Activated T-helper 17 cell treated with anti-CD3 and anti-CD28 coated beads, Interleukin-2, amount 50 U/mL, for 72 hours (primary cell): ENCODE results near the gene LAMTOR2. TPM values are rescaled to one million over a fixed set of nuclear protein-coding genes. Genes with fewer than 3 reads are reported as not detected.
"Not testable (repeated sequence)": the region's sequence is repeated elsewhere in the genome, so short reads cannot be mapped to it uniquely, and the experiment has no call there.

Experiments
- ATAC-seq: fragments of 150-1000 bp; cut with Tn5 transposase; replicated peaks from 2 replicates; pipeline ENCODE4 v1.10.0; 2021; ENCODE audit warnings: mild to moderate bottlenecking, moderate library complexity
- H3K27ac Mint-ChIP-seq: one replicate; pipeline ENCODE4 v1.8.0; 2022; ENCODE audit warnings: mixed read lengths
- H3K27me3 Mint-ChIP-seq: one replicate; pipeline ENCODE4 v1.8.0; 2022; ENCODE audit warnings: mixed read lengths
- H3K36me3 Mint-ChIP-seq: one replicate; pipeline ENCODE4 v1.8.0; 2022; ENCODE audit warnings: low read depth, mild to moderate bottlenecking, mixed read lengths
- H3K4me1 Mint-ChIP-seq: one replicate; pipeline ENCODE4 v1.8.0; 2022; ENCODE audit warnings: mixed read lengths
- H3K4me3 Mint-ChIP-seq: one replicate; pipeline ENCODE4 v1.8.0; 2022; ENCODE audit warnings: mild to moderate bottlenecking, mixed read lengths
- H3K9me3 Mint-ChIP-seq: one replicate; pipeline ENCODE4 v1.8.0; 2022; ENCODE audit warnings: mixed read lengths
- total RNA-seq, 2 donors: library from RNA; stranded (reverse); gene quantifications; one replicate each; pipeline ENCODE4 v1.2.3, GENCODE V29; 2022

LAMTOR2 gene
- total RNA-seq, 2 donors from 2014 or later: 39.9 to 55.6 TPM

- no peak for ATAC-seq
These were observed 9.4 kb downstream of the LAMTOR2 start for GRCh38 chr1:156063997-156064285.

DNA sequence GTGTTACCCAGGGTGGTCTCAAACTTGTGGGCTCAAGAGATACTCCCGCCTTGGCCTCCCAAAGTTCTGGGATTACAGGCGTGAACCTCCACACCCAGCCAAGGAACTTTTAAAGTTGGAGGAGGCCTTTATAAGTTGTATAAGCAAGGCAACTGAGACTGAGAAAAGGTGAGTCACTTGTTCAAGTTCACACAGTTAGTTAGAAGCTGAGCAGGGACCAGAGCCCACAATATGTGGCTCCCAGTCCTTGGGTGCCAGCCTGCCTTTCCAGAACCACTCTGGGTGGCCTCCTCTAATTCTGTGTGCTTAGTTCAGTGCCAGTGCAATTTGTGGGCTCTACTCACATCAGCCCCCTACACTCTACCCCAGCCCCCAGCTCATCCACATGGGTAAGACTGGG lies 10.0 kb downstream of the LAMTOR2 start:
- Mint-ChIP-seq H3K27ac (peak overlapping the region; percentile 11), H3K4me1 (peaks cover 8% of the 10 kb centered on the region), H3K27me3 (no peaks in the 10 kb centered on the region), H3K4me3 (no peak overlapping the region), H3K9me3 (no peaks in the 10 kb centered on the region), H3K36me3 (no peaks in the 10 kb centered on the region)
- ATAC-seq: peak; percentile 75

More at GRCh38 chr1:156063997-156064285, 9.4 kb downstream of the LAMTOR2 start:
- Mint-ChIP-seq H3K9me3 (no peaks in the 10 kb centered on the region), H3K27ac (no peak overlapping the region), H3K36me3 (peaks cover 5% of the 10 kb centered on the region), H3K4me3 (no peak overlapping the region), H3K4me1 (peaks cover 8% of the 10 kb centered on the region), H3K27me3 (no peaks in the 10 kb centered on the region)

GRCh38 chr1:156065212-156065611 lies 10.6 kb downstream of the LAMTOR2 start:
- no peaks in the 10 kb centered on the region for H3K36me3 Mint-ChIP-seq
- peak overlapping the region; percentile 11 for H3K27ac Mint-ChIP-seq
- H3K4me1 Mint-ChIP-seq: peaks cover 8% of the 10 kb centered on the region
- peak; percentile 84 for ATAC-seq
- no peak overlapping the region for H3K4me3 Mint-ChIP-seq
- H3K9me3 Mint-ChIP-seq: no peaks in the 10 kb centered on the region
- H3K27me3 Mint-ChIP-seq: no peaks in the 10 kb centered on the region

DNA sequence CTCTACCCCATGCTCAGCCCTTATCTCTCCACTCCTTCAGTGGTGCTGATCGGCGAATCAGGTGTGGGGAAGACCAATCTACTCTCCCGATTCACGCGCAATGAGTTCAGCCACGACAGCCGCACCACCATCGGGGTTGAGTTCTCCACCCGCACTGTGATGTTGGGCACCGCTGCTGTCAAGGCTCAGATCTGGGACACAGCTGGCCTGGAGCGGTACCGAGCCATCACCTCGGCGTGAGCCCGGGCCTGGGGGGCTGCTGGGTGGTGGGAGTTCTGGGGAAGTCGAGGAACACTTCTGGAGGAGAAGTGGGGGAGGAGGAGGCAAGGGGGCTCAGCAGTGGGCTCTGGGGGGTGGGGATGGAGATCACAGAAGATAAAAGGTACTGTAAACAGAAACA lies 11.3 kb downstream of the LAMTOR2 start:
- Mint-ChIP-seq H3K9me3 (no peaks in the 10 kb centered on the region), H3K27me3 (no peaks in the 10 kb centered on the region), H3K4me1 (peaks cover 8% of the 10 kb centered on the region), H3K4me3 (no peak overlapping the region), H3K27ac (no peak overlapping the region), H3K36me3 (no peaks in the 10 kb centered on the region)
- no peak for ATAC-seq

GRCh38 chr1:156067262-156067661 lies 12.7 kb downstream of the LAMTOR2 start:
- peak overlapping the region; percentile 2 for H3K27ac Mint-ChIP-seq
- peaks cover 8% of the 10 kb centered on the region for H3K4me1 Mint-ChIP-seq
- ATAC-seq: no peak
- no peaks in the 10 kb centered on the region for H3K36me3 Mint-ChIP-seq
- no peak overlapping the region for H3K4me3 Mint-ChIP-seq
- H3K9me3 Mint-ChIP-seq: no peaks in the 10 kb centered on the region
- H3K27me3 Mint-ChIP-seq: no peaks in the 10 kb centered on the region

DNA sequence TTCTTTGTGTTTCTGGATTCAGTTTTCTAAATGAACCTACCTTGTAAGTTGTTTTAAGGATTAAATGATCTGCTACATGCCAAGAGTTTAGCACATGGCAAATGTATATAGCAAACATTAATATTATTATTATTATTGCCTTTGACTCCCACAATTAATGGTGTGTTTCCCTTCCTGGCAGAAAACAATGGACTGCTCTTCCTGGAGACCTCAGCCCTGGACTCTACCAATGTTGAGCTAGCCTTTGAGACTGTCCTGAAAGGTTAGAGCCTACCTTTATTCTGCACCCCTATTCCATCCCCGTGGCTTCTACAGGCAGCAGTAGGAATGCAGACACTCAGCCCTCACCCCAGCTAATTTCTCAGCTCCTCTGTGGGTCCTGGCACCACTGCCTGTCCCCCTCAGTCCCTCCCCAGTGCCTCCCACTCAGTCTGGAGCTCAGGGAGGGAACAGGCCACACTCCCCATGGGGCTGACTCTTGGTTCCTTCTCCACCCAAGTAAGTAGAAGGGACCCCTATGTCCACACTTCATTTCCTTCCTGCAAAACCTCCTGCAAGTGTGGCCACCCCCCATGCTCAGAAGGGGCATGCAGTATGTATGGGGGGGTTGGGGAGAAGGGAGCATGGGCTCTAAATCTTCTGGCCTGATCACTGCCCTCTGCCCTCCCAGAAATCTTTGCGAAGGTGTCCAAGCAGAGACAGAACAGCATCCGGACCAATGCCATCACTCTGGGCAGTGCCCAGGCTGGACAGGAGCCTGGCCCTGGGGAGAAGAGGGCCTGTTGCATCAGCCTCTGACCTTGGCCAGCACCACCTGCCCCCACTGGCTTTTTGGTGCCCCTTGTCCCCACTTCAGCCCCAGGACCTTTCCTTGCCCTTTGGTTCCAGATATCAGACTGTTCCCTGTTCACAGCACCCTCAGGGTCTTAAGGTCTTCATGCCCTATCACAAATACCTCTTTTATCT lies 15.2 kb downstream of the LAMTOR2 start:
- Mint-ChIP-seq H3K9me3 (no peaks in the 10 kb centered on the region), H3K27me3 (no peaks in the 10 kb centered on the region), H3K36me3 (no peaks in the 10 kb centered on the region), H3K4me1 (peaks cover 8% of the 10 kb centered on the region), H3K4me3 (no peak overlapping the region), H3K27ac (no peak overlapping the region)
- no peak for ATAC-seq

- H3K4me3 Mint-ChIP-seq: no peak overlapping the region
- ATAC-seq: no peak
- peaks cover under 1% of the 10 kb centered on the region for H3K4me1 Mint-ChIP-seq
- H3K27ac Mint-ChIP-seq: no peak overlapping the region
- no peaks in the 10 kb centered on the region for H3K36me3 Mint-ChIP-seq
- H3K9me3 Mint-ChIP-seq: no peaks in the 10 kb centered on the region
- no peaks in the 10 kb centered on the region for H3K27me3 Mint-ChIP-seq
These were observed 16.0 kb downstream of the LAMTOR2 start for GRCh38 chr1:156070548-156070947.

GRCh38 chr1:156071332-156071816 lies 16.8 kb downstream of the LAMTOR2 start:
- H3K4me1 Mint-ChIP-seq, H3K9me3 Mint-ChIP-seq, H3K27ac Mint-ChIP-seq, H3K27me3 Mint-ChIP-seq, ATAC-seq, H3K36me3 Mint-ChIP-seq, H3K4me3 Mint-ChIP-seq: not testable (repeated sequence)

- no peaks in the 10 kb centered on the region for H3K27me3 Mint-ChIP-seq
- H3K9me3 Mint-ChIP-seq: no peaks in the 10 kb centered on the region
- H3K36me3 Mint-ChIP-seq: no peaks in the 10 kb centered on the region
- H3K27ac Mint-ChIP-seq: no peak overlapping the region
- no peak for ATAC-seq
- H3K4me3 Mint-ChIP-seq: no peak overlapping the region
- no peaks in the 10 kb centered on the region for H3K4me1 Mint-ChIP-seq
These were observed 17.7 kb downstream of the LAMTOR2 start for GRCh38 chr1:156072251-156072650.

- Mint-ChIP-seq H3K27ac (no peak overlapping the region), H3K36me3 (no peaks in the 10 kb centered on the region), H3K4me3 (no peak overlapping the region), H3K4me1 (no peaks in the 10 kb centered on the region), H3K9me3 (no peaks in the 10 kb centered on the region), H3K27me3 (no peaks in the 10 kb centered on the region)
- no peak for ATAC-seq
These were observed 18.6 kb downstream of the LAMTOR2 start for GRCh38 chr1:156073110-156073687.

GRCh38 chr1:156073740-156074139 lies 19.2 kb downstream of the LAMTOR2 start:
- H3K4me1 Mint-ChIP-seq: no peaks in the 10 kb centered on the region
- no peak overlapping the region for H3K4me3 Mint-ChIP-seq
- H3K36me3 Mint-ChIP-seq: no peaks in the 10 kb centered on the region
- no peaks in the 10 kb centered on the region for H3K9me3 Mint-ChIP-seq
- no peaks in the 10 kb centered on the region for H3K27me3 Mint-ChIP-seq
- no peak overlapping the region for H3K27ac Mint-ChIP-seq
- ATAC-seq: no peak

DNA sequence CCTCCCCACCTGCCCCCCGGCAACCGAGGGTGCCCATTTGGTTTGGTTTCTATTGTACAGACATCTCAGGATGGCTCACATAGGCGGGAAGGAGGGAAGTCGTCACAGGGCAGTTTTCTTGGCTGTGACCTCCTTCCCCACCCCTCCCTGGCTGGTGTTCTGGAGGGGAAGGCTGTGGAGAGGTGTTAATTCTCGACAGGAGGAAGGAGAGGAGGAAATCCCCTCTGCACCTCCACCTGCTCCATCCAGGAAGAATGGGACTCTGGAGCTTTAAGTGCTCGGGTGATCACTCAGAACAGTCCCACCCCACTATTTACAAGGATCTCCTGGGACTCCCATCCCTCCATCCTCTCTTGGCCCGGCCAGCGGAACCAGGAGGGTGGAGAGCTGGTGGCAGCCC lies 20.1 kb downstream of the LAMTOR2 start:
- H3K4me1 Mint-ChIP-seq: no peaks in the 10 kb centered on the region

DNA sequence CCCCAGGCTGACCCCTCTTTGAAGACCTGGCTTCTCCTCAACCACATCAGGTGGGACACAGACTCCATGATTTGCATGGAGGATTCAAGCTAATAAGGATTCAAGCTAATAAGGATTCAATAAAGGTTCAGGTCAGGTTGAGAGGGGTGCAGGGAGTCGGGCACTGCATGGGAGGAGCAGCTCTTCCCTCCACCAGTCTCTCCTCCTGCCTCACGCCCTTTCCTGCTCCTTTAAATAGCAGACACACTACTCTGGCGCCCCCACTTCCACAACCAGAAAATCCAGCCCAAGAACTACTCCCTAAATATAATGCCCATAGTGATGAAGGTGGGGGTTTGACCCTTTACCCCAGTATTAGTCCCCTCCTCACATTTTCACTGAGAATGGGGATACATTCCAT lies 20.6 kb downstream of the LAMTOR2 start:
- ATAC-seq: no peak
- H3K4me1 Mint-ChIP-seq: no peaks in the 10 kb centered on the region

More for the DNA sequence above, 20.1 kb downstream of the LAMTOR2 start:
- H3K36me3 Mint-ChIP-seq: no peaks in the 10 kb centered on the region
- no peak overlapping the region for H3K4me3 Mint-ChIP-seq
- H3K9me3 Mint-ChIP-seq: no peaks in the 10 kb centered on the region
- no peaks in the 10 kb centered on the region for H3K27me3 Mint-ChIP-seq
- H3K27ac Mint-ChIP-seq: no peak overlapping the region
- no peak for ATAC-seq

GRCh38 chr1:156075775-156076204 lies 21.2 kb downstream of the LAMTOR2 start:
- ATAC-seq: no peak
- Mint-ChIP-seq H3K36me3 (no peaks in the 10 kb centered on the region), H3K4me1 (no peaks in the 10 kb centered on the region), H3K4me3 (no peak overlapping the region), H3K27me3 (no peaks in the 10 kb centered on the region), H3K27ac (no peak overlapping the region), H3K9me3 (no peaks in the 10 kb centered on the region)

More for the DNA sequence above, 20.6 kb downstream of the LAMTOR2 start:
- Mint-ChIP-seq H3K36me3 (no peaks in the 10 kb centered on the region), H3K4me3 (no peak overlapping the region), H3K27me3 (no peaks in the 10 kb centered on the region), H3K27ac (no peak overlapping the region), H3K9me3 (no peaks in the 10 kb centered on the region)
